22Rv1 (cell line): ENCODE results near the gene PRKCB.

Experiments used
- CTCF ChIP-seq: fragments of 450-650 bp; IDR thresholded peaks from 2 replicates; pipeline ENCODE4 v1.5.1; 2017; ENCODE audit warnings: mild to moderate bottlenecking
- ZFX ChIP-seq: fragments of 450-650 bp; IDR thresholded peaks from 2 replicates; pipeline ENCODE4 v1.6.1; 2017; ENCODE audit warnings: antibody characterized with exemption, borderline replicate concordance

- TF ChIP-seq CTCF (no peak), ZFX (no peak)
Measured at GRCh38 chr16:24023621-24024020, 187.8 kb downstream of the PRKCB start.
